H9 (cell line): ENCODE results near the gene SPATA6. TPM values are rescaled to one million over a fixed set of nuclear protein-coding genes. Genes with fewer than 3 reads are reported as not detected.

ENCODE experiments used
- DNase-seq: peaks from one replicate; pipeline ENCODE4 v3.0.0-alpha.2; 2017
- H2AFZ ChIP-seq: one replicate; pipeline ENCODE4 v1.6.1; 2013; ENCODE audit warnings: mild to moderate bottlenecking, low read length, control low read depth, moderate library complexity
- H2AK5ac ChIP-seq: 2 replicates; pipeline ENCODE4 v1.6.1; 2013; ENCODE audit warnings: low read length, control low read depth, mixed read lengths; ENCODE audit not compliant: insufficient read length
- H2BK120ac ChIP-seq: one replicate; pipeline ENCODE4 v1.6.1; 2013; ENCODE audit warnings: low read depth, mild to moderate bottlenecking, low read length, control low read depth, inconsistent platforms; ENCODE audit not compliant: poor library complexity, severe bottlenecking
- H2BK12ac ChIP-seq: 2 replicates; pipeline ENCODE4 v1.6.1; 2013; ENCODE audit warnings: low read length, control low read depth, mixed read lengths, low read depth; ENCODE audit not compliant: insufficient read length
- H2BK15ac ChIP-seq: 2 replicates; pipeline ENCODE4 v1.6.1; 2013; ENCODE audit warnings: low read depth, low read length, control low read depth
- H2BK20ac ChIP-seq: one replicate; pipeline ENCODE4 v1.6.1; 2013; ENCODE audit warnings: low read depth, mild to moderate bottlenecking, low read length, control low read depth, inconsistent platforms; ENCODE audit not compliant: poor library complexity, severe bottlenecking
- H2BK5ac ChIP-seq: 2 replicates; pipeline ENCODE4 v1.6.1; 2013; ENCODE audit warnings: low read length, control low read depth, mixed read lengths; ENCODE audit not compliant: insufficient read length
- H3K14ac ChIP-seq: 2 replicates; pipeline ENCODE4 v1.6.1; 2013; ENCODE audit warnings: low read length, control low read depth; ENCODE audit not compliant: insufficient read depth
- H3K18ac ChIP-seq: 2 replicates; pipeline ENCODE4 v1.6.1; 2013; ENCODE audit warnings: low read depth, mild to moderate bottlenecking, mixed read lengths, low read length, control low read depth; ENCODE audit not compliant: insufficient read length
- H3K23ac ChIP-seq: 2 replicates; pipeline ENCODE4 v1.6.1; 2013; ENCODE audit warnings: low read length, control low read depth, mixed read lengths, low read depth; ENCODE audit not compliant: insufficient read length
- H3K23me2 ChIP-seq: 2 replicates; pipeline ENCODE4 v1.6.1; 2013; ENCODE audit warnings: low read depth, mild to moderate bottlenecking, mixed read lengths, low read length, control low read depth; ENCODE audit not compliant: insufficient read length, poor library complexity, severe bottlenecking
- H3K27ac ChIP-seq: 2 replicates; pipeline ENCODE4 v1.5.1; 2013; ENCODE audit warnings: low read length, control low read depth, mixed read lengths, low read depth; ENCODE audit not compliant: insufficient read length
- H3K27me3 ChIP-seq: 2 replicates; pipeline ENCODE4 v1.6.1; 2013; ENCODE audit warnings: low read length, control low read depth, inconsistent platforms; ENCODE audit not compliant: insufficient read depth
- H3K4ac ChIP-seq: 2 replicates; pipeline ENCODE4 v1.6.1; 2013; ENCODE audit warnings: low read depth, mild to moderate bottlenecking, control low read depth, inconsistent platforms, low read length, moderate library complexity
- H3K4me1 ChIP-seq: 2 replicates; pipeline ENCODE4 v1.6.1; 2013; ENCODE audit warnings: low read length, control low read depth, inconsistent platforms; ENCODE audit not compliant: insufficient read depth
- H3K4me2 ChIP-seq: 2 replicates; pipeline ENCODE4 v1.6.1; 2013; ENCODE audit warnings: low read length, control low read depth, mixed read lengths; ENCODE audit not compliant: insufficient read length, insufficient read depth
- H3K56ac ChIP-seq: 2 replicates; pipeline ENCODE4 v1.6.1; 2013; ENCODE audit warnings: low read depth, mild to moderate bottlenecking, mixed read lengths, low read length, control low read depth; ENCODE audit not compliant: insufficient read length
- H3K79me1 ChIP-seq: 2 replicates; pipeline ENCODE4 v1.6.1; 2013; ENCODE audit warnings: low read depth, mild to moderate bottlenecking, moderate library complexity, low read length, control low read depth, inconsistent platforms; ENCODE audit not compliant: insufficient read depth, poor library complexity, severe bottlenecking
- H3K79me2 ChIP-seq: 2 replicates; pipeline ENCODE4 v1.6.1; 2013; ENCODE audit warnings: low read length, control low read depth, inconsistent platforms; ENCODE audit not compliant: insufficient read depth
- H3K9ac ChIP-seq: 2 replicates; pipeline ENCODE4 v1.6.1; 2013; ENCODE audit warnings: low read length, control low read depth, mixed read lengths; ENCODE audit not compliant: insufficient read length; ENCODE audit errors: extremely low read depth
- H3K9me3 ChIP-seq: one replicate; pipeline ENCODE4 v1.6.1; 2013; ENCODE audit warnings: low read depth, low read length, inconsistent platforms; ENCODE audit not compliant: control insufficient read depth
- H3T11ph ChIP-seq: one replicate; pipeline ENCODE4 v1.6.1; 2013; ENCODE audit warnings: mild to moderate bottlenecking, low read length, control low read depth, inconsistent platforms
- H4K20me1 ChIP-seq: one replicate; pipeline ENCODE4 v1.6.1; 2013; ENCODE audit not compliant: control insufficient read depth, insufficient read length, insufficient read depth
- H4K5ac ChIP-seq: 2 replicates; pipeline ENCODE4 v1.6.1; 2013; ENCODE audit warnings: low read depth, mild to moderate bottlenecking, mixed read lengths, low read length, control low read depth; ENCODE audit not compliant: insufficient read length
- H4K8ac ChIP-seq: replicated peaks from 2 replicates; pipeline ENCODE4 v1.6.1; 2013; ENCODE audit warnings: low read length, control low read depth, mixed read lengths, low read depth; ENCODE audit not compliant: insufficient read length
- H4K91ac ChIP-seq: 2 replicates; pipeline ENCODE4 v1.6.1; 2013; ENCODE audit warnings: low read depth, mild to moderate bottlenecking, moderate library complexity, mixed read lengths, low read length, control low read depth; ENCODE audit not compliant: insufficient read length
- H3K27ac Mint-ChIP-seq, 3 experiments: 2 replicates in 2 of 3; 3 replicates in 1 of 3; pipeline ENCODE4 v1.8.0; 2020 to 2021; ENCODE audit warnings: mixed read lengths in 3 of 3, mild to moderate bottlenecking in 1 of 3, moderate library complexity in 1 of 3
- H3K27me3 Mint-ChIP-seq: 2 replicates; pipeline ENCODE4 v1.8.0; 2021; ENCODE audit warnings: low read depth, mild to moderate bottlenecking, moderate library complexity, mixed read lengths
- H3K36me3 Mint-ChIP-seq, 3 experiments: 2 replicates in 2 of 3; 3 replicates in 1 of 3; pipeline ENCODE4 v1.8.0; 2020 to 2021; ENCODE audit warnings: low read depth in 3 of 3, mixed read lengths in 3 of 3; ENCODE audit not compliant: insufficient read depth in 1 of 3
- H3K4me1 Mint-ChIP-seq, 2 experiments: 2 replicates each; pipeline ENCODE4 v1.8.0; 2020; ENCODE audit warnings: mixed read lengths in 2 of 2
- H3K4me3 Mint-ChIP-seq, 2 experiments: 2 replicates in 1 of 2; 3 replicates in 1 of 2; pipeline ENCODE4 v1.8.0; 2020 to 2021; ENCODE audit warnings: mild to moderate bottlenecking in 2 of 2, mixed read lengths in 2 of 2, moderate library complexity in 1 of 2
- H3K9me3 Mint-ChIP-seq, 2 experiments: 2 replicates in 1 of 2; 3 replicates in 1 of 2; pipeline ENCODE4 v1.8.0; 2020; ENCODE audit warnings: mild to moderate bottlenecking in 2 of 2, mixed read lengths in 2 of 2, moderate library complexity in 1 of 2
- WGBS: extraction: QIAGEN DNeasy Blood & Tissue Kit; methylation state at CpG from one replicate; pipeline ENCODE4 v1.1.7; 2013; ENCODE audit warnings: missing lambda C conversion rate, low lambda C conversion rate, mixed read lengths; ENCODE audit not compliant: insufficient read length; ENCODE audit errors: extremely low coverage; 5-methylcytosine and 5-hydroxymethylcytosine counted together
- total RNA-seq: library from RNA; stranded (reverse); gene quantifications from 2 replicates; pipeline ENCODE4 v1.2.1, GENCODE V29; 2021
- TF ChIP-seq, protein P1 (sequence below): fragments of 200-600 bp; sonication (generic); conservative IDR thresholded peaks from 3 replicates; pipeline ENCODE4 v1.8.0; 2021; ENCODE audit warnings: antibody characterized with exemption, mild to moderate bottlenecking

SPATA6 gene
- total RNA-seq, 1 experiment from 2014 or later: 8.0 TPM

DNA sequence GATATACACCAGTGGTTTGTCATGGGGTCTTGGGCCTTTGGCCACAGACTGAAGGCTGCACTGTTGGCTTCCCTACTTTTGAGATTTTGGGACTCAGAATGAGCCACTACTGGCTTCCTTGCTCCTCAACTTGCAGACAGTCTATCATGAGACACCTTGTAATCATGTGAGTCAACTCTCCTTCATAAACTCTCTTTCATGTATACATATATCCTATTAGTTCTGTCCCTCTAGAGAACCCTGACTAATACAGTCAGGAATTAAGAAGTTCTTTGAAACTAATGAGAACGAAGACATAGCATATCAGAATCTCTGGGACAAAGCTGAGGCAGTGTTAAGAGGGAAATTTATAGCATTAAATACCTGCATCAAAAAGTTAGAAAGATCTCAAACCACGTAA, 138.7 kb downstream of the SPATA6 start:
- Histone ChIP-seq H4K5ac (no peak overlapping the region), H2BK12ac (no peak overlapping the region), H3K27ac (no peak overlapping the region), H2BK20ac (no peak overlapping the region), H3K18ac (no peak overlapping the region), H3K4me2 (no peak overlapping the region), H3K9me3 (no peaks in the 10 kb centered on the region), H4K91ac (no peak overlapping the region), H2AFZ (no peak overlapping the region), H2BK120ac (no peak overlapping the region), H3K23ac (no peak overlapping the region), H3K27me3 (no peaks in the 10 kb centered on the region), H3K79me1 (no peaks in the 10 kb centered on the region), H3K4ac (no peak overlapping the region), H3K56ac (no peak overlapping the region), H3K4me1 (no peaks in the 10 kb centered on the region), H2BK5ac (no peak overlapping the region), H2AK5ac (no peak overlapping the region), H3K79me2 (no peaks in the 10 kb centered on the region), H3K14ac (no peak overlapping the region), H4K8ac (no peak overlapping the region), H3K23me2 (no peaks in the 10 kb centered on the region), H3K9ac (no peak overlapping the region), H2BK15ac (no peak overlapping the region), H3T11ph (no peak overlapping the region), H4K20me1 (no peaks in the 10 kb centered on the region)
- DNase-seq: no peak
- H3K4me3 Mint-ChIP-seq: no peak overlapping the region
- no peaks in the 10 kb centered on the region; the same call in 1 of the 2 replicates for H3K27me3 Mint-ChIP-seq
- WGBS: no CpG with 5 or more reads among the region's 2 CpGs
- TF ChIP-seq, protein P1, sequence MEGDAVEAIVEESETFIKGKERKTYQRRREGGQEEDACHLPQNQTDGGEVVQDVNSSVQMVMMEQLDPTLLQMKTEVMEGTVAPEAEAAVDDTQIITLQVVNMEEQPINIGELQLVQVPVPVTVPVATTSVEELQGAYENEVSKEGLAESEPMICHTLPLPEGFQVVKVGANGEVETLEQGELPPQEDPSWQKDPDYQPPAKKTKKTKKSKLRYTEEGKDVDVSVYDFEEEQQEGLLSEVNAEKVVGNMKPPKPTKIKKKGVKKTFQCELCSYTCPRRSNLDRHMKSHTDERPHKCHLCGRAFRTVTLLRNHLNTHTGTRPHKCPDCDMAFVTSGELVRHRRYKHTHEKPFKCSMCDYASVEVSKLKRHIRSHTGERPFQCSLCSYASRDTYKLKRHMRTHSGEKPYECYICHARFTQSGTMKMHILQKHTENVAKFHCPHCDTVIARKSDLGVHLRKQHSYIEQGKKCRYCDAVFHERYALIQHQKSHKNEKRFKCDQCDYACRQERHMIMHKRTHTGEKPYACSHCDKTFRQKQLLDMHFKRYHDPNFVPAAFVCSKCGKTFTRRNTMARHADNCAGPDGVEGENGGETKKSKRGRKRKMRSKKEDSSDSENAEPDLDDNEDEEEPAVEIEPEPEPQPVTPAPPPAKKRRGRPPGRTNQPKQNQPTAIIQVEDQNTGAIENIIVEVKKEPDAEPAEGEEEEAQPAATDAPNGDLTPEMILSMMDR: no peak
- H3K9me3 Mint-ChIP-seq: peaks cover 14 to 23% of the 10 kb centered on the region in 2 experiments; a peak in 4 of 5 replicates
- H3K4me1 Mint-ChIP-seq: no peaks in the 10 kb centered on the region
- no peak overlapping the region for H3K27ac Mint-ChIP-seq
- peaks cover 9 to 25% (median 18%) of the 10 kb centered on the region in 3 experiments for H3K36me3 Mint-ChIP-seq
